ENCODE data around the gene ERGIC1.
A peak's percentile ranks its signal among the peaks of the same experiment; 100 is the strongest.

Gene ERGIC1

GRCh38 chr5:172979778-172980177, 145.7 kb downstream of the ERGIC1 start:
- no peak overlapping the region for H3K27ac Mint-ChIP-seq
- H3K9me3 Mint-ChIP-seq = no peaks in the 10 kb centered on the region
- H3K4me1 Mint-ChIP-seq = peaks cover 19% of the 10 kb centered on the region
- no peaks in the 10 kb centered on the region for H3K36me3 Mint-ChIP-seq
- no peak overlapping the region for H3K4me3 Mint-ChIP-seq
- H3K27me3 Mint-ChIP-seq = no peaks in the 10 kb centered on the region

GRCh38 chr5:172981931-172982330, 147.9 kb downstream of the ERGIC1 start:
- H3K27ac Mint-ChIP-seq = no peak overlapping the region
- peaks cover 8% of the 10 kb centered on the region for H3K36me3 Mint-ChIP-seq
- H3K4me3 Mint-ChIP-seq = no peak overlapping the region
- peaks cover 37% of the 10 kb centered on the region for H3K4me1 Mint-ChIP-seq
- no peaks in the 10 kb centered on the region for H3K9me3 Mint-ChIP-seq
- no peaks in the 10 kb centered on the region for H3K27me3 Mint-ChIP-seq

- H3K27me3 Mint-ChIP-seq = no peaks in the 10 kb centered on the region
- H3K4me1 Mint-ChIP-seq = peaks cover 46% of the 10 kb centered on the region
- H3K27ac Mint-ChIP-seq = peak within 1 kb of the TSS; percentile 99
- H3K9me3 Mint-ChIP-seq = no peaks in the 10 kb centered on the region
- peak within 1 kb of the TSS; percentile 97 for H3K4me3 Mint-ChIP-seq
- H3K36me3 Mint-ChIP-seq = peaks cover 10% of the 10 kb centered on the region
Observed at GRCh38 chr5:172983542-172984243, 149.6 kb downstream of the ERGIC1 start, which contains the start of gene ATP6V0E1. ATP6V0E1 (plus strand) TSS chr5:172983771; CDS start chr5:172983861, 90 bp downstream.

GRCh38 chr5:172984244-172984953, 150.3 kb downstream of the ERGIC1 start:
- Mint-ChIP-seq H3K36me3 (peaks cover 12% of the 10 kb centered on the region), H3K4me1 (peaks cover 48% of the 10 kb centered on the region), H3K27me3 (no peaks in the 10 kb centered on the region), H3K4me3 (peak overlapping the region; percentile 97), H3K27ac (peak overlapping the region; percentile 99), H3K9me3 (no peaks in the 10 kb centered on the region)

- no peaks in the 10 kb centered on the region for H3K27me3 Mint-ChIP-seq
- peaks cover 12% of the 10 kb centered on the region for H3K36me3 Mint-ChIP-seq
- H3K9me3 Mint-ChIP-seq = no peaks in the 10 kb centered on the region
- H3K4me3 Mint-ChIP-seq = peak overlapping the region; percentile 80
- H3K27ac Mint-ChIP-seq = peak overlapping the region; percentile 91
- peaks cover 53% of the 10 kb centered on the region for H3K4me1 Mint-ChIP-seq
Observed at GRCh38 chr5:172985596-172985995, 151.5 kb downstream of the ERGIC1 start.

- Mint-ChIP-seq H3K27me3 (no peaks in the 10 kb centered on the region), H3K36me3 (peaks cover 22% of the 10 kb centered on the region), H3K9me3 (no peaks in the 10 kb centered on the region), H3K27ac (no peak overlapping the region), H3K4me1 (peaks cover 66% of the 10 kb centered on the region), H3K4me3 (no peak overlapping the region)
Observed at GRCh38 chr5:172988276-172988675, 154.2 kb downstream of the ERGIC1 start.

GRCh38 chr5:172990776-172991175, 156.7 kb downstream of the ERGIC1 start:
- peaks cover 23% of the 10 kb centered on the region for H3K36me3 Mint-ChIP-seq
- H3K4me1 Mint-ChIP-seq = peaks cover 72% of the 10 kb centered on the region
- H3K27me3 Mint-ChIP-seq = no peaks in the 10 kb centered on the region
- no peaks in the 10 kb centered on the region for H3K9me3 Mint-ChIP-seq
- H3K4me3 Mint-ChIP-seq = no peak overlapping the region
- H3K27ac Mint-ChIP-seq = no peak overlapping the region

- peaks cover 20% of the 10 kb centered on the region for H3K36me3 Mint-ChIP-seq
- no peaks in the 10 kb centered on the region for H3K27me3 Mint-ChIP-seq
- H3K4me1 Mint-ChIP-seq = peaks cover 64% of the 10 kb centered on the region
- no peak overlapping the region for H3K27ac Mint-ChIP-seq
- no peaks in the 10 kb centered on the region for H3K9me3 Mint-ChIP-seq
- H3K4me3 Mint-ChIP-seq = no peak overlapping the region
Observed at GRCh38 chr5:172994405-172994804, 160.4 kb downstream of the ERGIC1 start.

- H3K27me3 Mint-ChIP-seq = no peaks in the 10 kb centered on the region
- H3K4me3 Mint-ChIP-seq = peak overlapping the region; percentile 44
- H3K9me3 Mint-ChIP-seq = no peaks in the 10 kb centered on the region
- H3K27ac Mint-ChIP-seq = peak overlapping the region; percentile 77
- peaks cover 73% of the 10 kb centered on the region for H3K4me1 Mint-ChIP-seq
- peaks cover 15% of the 10 kb centered on the region for H3K36me3 Mint-ChIP-seq
Observed at GRCh38 chr5:172999372-172999973, 165.4 kb downstream of the ERGIC1 start.

- peaks cover 78% of the 10 kb centered on the region for H3K4me1 Mint-ChIP-seq
- peak overlapping the region; percentile 81 for H3K27ac Mint-ChIP-seq
- H3K4me3 Mint-ChIP-seq = no peak overlapping the region
- H3K27me3 Mint-ChIP-seq = no peaks in the 10 kb centered on the region
- peaks cover 15% of the 10 kb centered on the region for H3K36me3 Mint-ChIP-seq
- no peaks in the 10 kb centered on the region for H3K9me3 Mint-ChIP-seq
Observed at GRCh38 chr5:172999974-173000373, 165.9 kb downstream of the ERGIC1 start.

- Mint-ChIP-seq H3K36me3 (peaks cover 15% of the 10 kb centered on the region), H3K27ac (peak overlapping the region; percentile 79), H3K27me3 (no peaks in the 10 kb centered on the region), H3K9me3 (no peaks in the 10 kb centered on the region), H3K4me3 (peak overlapping the region; percentile 39), H3K4me1 (peaks cover 82% of the 10 kb centered on the region)
Observed at GRCh38 chr5:173001229-173001841, 167.3 kb downstream of the ERGIC1 start.

Measured in activated naive CD4-positive, alpha-beta T cell treated with anti-CD3 and anti-CD28 coated beads, Interleukin-2, amount 50 U/mL, for 24 hours (primary cell).